Measurements from ENCODE around the gene CENPP.

- TF ChIP-seq CTCF (conservative IDR thresholded peaks at IDR 0.05; ENCODE audit: low read depth, low read length) (no peak), EZH2 (IDR thresholded peaks at IDR 0.05; ENCODE audit: borderline replicate concordance, low read depth, low read length, poor library complexity, severe bottlenecking) (no peak)
Measured at GRCh38 chr9:92607773-92608172, 282.0 kb downstream of the CENPP start.

Data from A673 (cell line).